GM12864 (cell line): Measurements from ENCODE around the gene NPY2R.

Source experiments
- DNase-seq: peaks from one replicate; pipeline ENCODE4 v3.0.0-alpha.2; 2011; ENCODE audit warnings: low read depth
- H3K4me3 ChIP-seq: 2 replicates; pipeline ENCODE4 v1.5.1; 2011; ENCODE audit warnings: mild to moderate bottlenecking, low read depth, low read length, control low read depth
- TF ChIP-seq, protein P1 (sequence below): IDR thresholded peaks from 2 replicates; pipeline ENCODE4 v1.5.1; 2011; ENCODE audit warnings: low read depth, mild to moderate bottlenecking, moderate library complexity, low read length, control low read depth, inconsistent platforms; ENCODE audit errors: missing control alignments

NPY2R gene

DNA sequence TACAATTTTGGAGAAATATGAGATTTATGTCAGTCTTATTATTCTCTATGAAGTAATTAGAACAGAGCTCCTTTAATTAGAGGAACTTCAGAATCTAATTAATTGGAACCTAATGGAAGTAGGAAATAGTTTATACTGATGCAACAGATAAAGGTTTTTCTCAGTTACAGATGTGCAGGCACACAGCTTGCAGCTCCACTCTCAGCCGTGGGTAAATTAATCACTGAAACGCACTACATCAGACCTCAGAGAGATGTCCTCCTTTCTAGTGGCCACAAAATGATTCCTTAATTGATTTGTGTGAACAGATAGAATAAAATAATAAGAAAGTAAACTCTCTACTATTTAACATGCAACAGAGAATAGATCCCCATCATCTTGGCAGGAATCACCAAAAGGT lies 21.5 kb upstream of the NPY2R start:
- DNase-seq = no peak
- TF ChIP-seq, protein P1, sequence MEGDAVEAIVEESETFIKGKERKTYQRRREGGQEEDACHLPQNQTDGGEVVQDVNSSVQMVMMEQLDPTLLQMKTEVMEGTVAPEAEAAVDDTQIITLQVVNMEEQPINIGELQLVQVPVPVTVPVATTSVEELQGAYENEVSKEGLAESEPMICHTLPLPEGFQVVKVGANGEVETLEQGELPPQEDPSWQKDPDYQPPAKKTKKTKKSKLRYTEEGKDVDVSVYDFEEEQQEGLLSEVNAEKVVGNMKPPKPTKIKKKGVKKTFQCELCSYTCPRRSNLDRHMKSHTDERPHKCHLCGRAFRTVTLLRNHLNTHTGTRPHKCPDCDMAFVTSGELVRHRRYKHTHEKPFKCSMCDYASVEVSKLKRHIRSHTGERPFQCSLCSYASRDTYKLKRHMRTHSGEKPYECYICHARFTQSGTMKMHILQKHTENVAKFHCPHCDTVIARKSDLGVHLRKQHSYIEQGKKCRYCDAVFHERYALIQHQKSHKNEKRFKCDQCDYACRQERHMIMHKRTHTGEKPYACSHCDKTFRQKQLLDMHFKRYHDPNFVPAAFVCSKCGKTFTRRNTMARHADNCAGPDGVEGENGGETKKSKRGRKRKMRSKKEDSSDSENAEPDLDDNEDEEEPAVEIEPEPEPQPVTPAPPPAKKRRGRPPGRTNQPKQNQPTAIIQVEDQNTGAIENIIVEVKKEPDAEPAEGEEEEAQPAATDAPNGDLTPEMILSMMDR = no peak
- H3K4me3 ChIP-seq = no peak overlapping the region

DNA sequence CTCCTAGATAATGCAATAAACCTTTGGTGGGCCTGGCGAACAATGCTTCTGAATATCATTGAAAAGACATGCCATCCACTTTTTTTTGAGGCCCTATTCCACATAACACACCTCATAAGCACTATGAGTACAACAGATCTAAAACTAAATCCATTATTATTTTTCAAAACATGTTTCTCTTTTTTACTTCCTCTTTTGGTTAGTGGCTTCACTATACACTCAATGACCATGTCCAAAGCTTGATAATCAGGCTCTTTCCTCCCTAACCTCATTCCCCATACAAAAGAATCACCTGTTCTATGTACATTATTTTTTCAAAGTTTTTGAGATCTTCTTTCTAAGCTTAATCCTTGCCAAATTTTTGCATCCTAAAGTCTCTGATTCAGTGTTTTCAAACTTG lies 20.4 kb upstream of the NPY2R start:
- no peak overlapping the region for H3K4me3 ChIP-seq
- TF ChIP-seq, protein P1 = no peak
- DNase-seq = no peak

DNA sequence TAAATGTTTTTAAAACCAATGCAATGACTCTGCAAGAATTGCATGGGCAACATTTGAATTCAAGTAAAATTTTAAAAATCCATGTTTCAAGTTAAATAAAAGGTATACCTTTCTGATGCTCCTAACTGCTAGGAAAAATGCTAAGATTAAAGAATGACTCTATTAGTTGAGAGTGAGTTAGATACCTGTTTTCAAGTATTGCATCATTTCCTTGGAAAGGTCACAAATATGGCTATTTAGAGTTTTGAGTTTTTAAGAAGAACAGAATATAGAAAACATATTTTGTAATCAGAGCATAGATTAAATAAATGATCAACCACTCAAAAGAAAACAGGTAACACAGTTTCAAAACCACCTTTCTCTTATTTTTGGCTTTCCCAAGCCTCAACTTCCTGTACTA lies 18.3 kb upstream of the NPY2R start:
- no peak for DNase-seq
- H3K4me3 ChIP-seq = no peak overlapping the region
- TF ChIP-seq, protein P1 = no peak

DNA sequence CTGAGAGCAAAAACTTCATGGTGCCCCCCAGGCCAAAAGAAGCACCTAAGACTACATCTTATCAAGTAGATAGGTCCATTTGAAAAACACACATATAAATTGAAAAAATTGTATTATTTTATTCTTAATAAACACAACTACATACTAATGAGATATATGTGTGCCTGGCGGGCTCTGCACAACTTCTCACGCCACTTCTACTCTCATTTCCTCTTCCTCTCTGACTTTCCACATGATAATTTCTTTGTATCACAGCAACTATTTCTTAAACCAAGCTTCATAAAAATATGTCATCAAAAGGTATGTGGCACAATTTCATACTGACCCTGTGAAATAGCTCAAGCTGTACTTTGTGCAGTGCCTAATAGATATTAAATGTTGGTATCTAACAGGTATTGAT lies 10.7 kb upstream of the NPY2R start:
- TF ChIP-seq, protein P1 = no peak
- no peak overlapping the region for H3K4me3 ChIP-seq
- no peak for DNase-seq

DNA sequence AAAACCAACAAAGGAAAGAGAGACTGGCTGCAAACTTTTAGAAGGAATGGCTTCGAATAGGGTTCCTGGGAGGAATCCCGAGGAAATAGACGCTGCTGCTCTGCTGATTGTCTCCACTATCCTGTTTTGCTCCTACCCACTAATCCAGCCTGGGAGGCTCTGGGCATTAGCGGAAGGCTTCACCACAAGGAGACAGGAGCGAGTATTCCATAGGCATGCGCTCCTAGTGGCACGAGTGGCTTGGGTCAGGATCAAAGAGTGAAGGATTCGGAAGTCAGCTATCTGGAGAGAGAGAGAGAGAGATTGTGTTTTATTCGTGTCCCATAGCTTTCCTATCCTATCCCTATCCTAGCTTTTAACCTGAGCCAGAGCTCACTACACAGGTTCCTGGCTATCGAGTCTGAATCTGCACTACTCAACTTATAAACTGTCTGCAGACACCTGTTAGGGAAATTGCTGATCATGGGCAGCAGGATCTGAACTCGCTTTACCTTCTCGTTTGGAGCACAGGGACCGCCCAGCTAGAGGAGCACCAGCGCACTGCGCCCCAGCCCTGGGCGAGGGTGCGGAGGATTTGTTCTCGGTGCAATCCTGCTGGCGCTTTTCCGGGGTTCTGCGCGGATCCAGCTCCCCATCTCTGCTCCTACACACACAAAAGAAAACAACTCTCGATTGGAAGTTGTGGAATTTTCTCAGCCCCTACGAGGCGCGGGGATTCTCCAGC lies 740 bp upstream of the NPY2R start:
- H3K4me3 ChIP-seq = no peak overlapping the region
- no peak for DNase-seq
- TF ChIP-seq, protein P1 = no peak

DNA sequence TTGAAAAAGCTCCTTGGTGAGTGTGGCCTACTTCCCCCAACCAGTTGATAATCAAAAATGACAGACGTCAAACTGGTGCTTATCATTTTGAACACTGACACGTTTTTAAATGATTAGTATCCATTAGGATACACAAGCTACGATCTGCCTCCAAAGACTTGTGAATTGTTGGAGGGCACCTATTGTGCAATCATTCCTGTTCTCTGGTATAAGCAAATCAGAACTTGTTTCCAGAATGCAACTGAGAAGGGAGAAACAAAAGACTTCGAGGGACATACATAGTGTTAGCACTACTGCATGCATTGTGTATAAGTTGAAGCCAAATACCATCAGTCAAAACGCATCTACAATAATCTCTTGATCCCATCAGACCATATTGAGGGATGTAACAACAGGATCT lies 11.6 kb downstream of the NPY2R start:
- no peak for DNase-seq
- TF ChIP-seq, protein P1 = no peak
- no peak overlapping the region for H3K4me3 ChIP-seq

DNA sequence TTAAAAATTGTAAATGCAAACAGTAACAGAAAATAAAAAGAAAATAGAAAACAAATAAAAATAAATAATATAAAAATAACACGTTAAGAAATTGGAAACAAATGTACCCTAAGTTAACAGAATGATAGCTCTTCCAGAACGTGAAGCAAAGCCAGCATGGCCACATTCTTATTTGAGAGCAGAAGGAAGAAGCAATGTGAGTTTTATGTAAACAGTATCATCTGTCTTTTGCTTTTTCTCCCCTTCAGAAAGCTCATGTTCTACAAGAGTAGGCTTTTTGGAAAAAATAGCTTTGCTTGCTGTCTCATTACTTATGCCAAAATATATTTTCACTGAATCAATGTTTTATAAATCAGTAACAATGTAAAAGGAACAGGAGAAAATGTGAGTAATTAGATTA lies 18.7 kb downstream of the NPY2R start:
- TF ChIP-seq, protein P1 = no peak
- DNase-seq = no peak
- no peak overlapping the region for H3K4me3 ChIP-seq
